Bronchial epithelial cell (primary cell): ENCODE data around the gene IL17REL. TPM values are rescaled to one million over a fixed set of nuclear protein-coding genes. Genes with fewer than 3 reads are reported as not detected.

Experiments
- DNase-seq: peaks from one replicate; pipeline ENCODE4 v3.0.0-alpha.2; 2010; ENCODE audit warnings: low read depth
- FAIRE-seq: peaks from 2 replicates; lab custom pipeline; 2011; peaks lifted over from hg19 to GRCh38; lab: Jason Lieb, UNC
- H3K27me3 ChIP-seq: 2 replicates; pipeline ENCODE4 v1.5.1; 2011; ENCODE audit warnings: low read length; ENCODE audit not compliant: control insufficient read depth, insufficient read depth
- H3K36me3 ChIP-seq: 2 replicates; pipeline ENCODE4 v1.5.1; 2011; ENCODE audit warnings: low read length; ENCODE audit not compliant: control insufficient read depth, insufficient read depth
- H3K4me3 ChIP-seq: 2 replicates; pipeline ENCODE4 v1.5.1; 2011; ENCODE audit warnings: mild to moderate bottlenecking, low read depth, low read length, control low read depth
- CTCF ChIP-seq: IDR thresholded peaks from 2 replicates; pipeline ENCODE4 v1.5.1; 2011; ENCODE audit warnings: mild to moderate bottlenecking, moderate library complexity, low read length, control low read depth, inconsistent platforms; ENCODE audit not compliant: insufficient read depth, severe bottlenecking
- total RNA-seq: library from RNA; depleted of rRNA; stranded (reverse); fragments of >200 nt; gene quantifications from 2 replicates; pipeline ENCODE4 v1.2.1, GENCODE V29; 2014

IL17REL gene
- total RNA-seq, 1 donor from 2014 or later: not detected

GRCh38 chr22:49958931-49959781, 53.4 kb downstream of the IL17REL start:
- no peak for TF ChIP-seq CTCF
- H3K27me3 ChIP-seq: no peaks in the 10 kb centered on the region
- H3K36me3 ChIP-seq: peaks cover 19% of the 10 kb centered on the region
- DNase-seq (no peak), FAIRE-seq (no peak)
- peak overlapping the region; percentile 98 for H3K4me3 ChIP-seq

- DNase-seq: no peak
Measured at GRCh38 chr22:49958366-49958921, 54.1 kb downstream of the IL17REL start.

GRCh38 chr22:49957826-49958365, 54.7 kb downstream of the IL17REL start:
- H3K27me3 ChIP-seq: no peaks in the 10 kb centered on the region

More at GRCh38 chr22:49958366-49958921, 54.1 kb downstream of the IL17REL start:
- H3K4me3 ChIP-seq: no peak overlapping the region
- no peak for TF ChIP-seq CTCF
- H3K36me3 ChIP-seq: peaks cover 14% of the 10 kb centered on the region
- FAIRE-seq: no peak
- no peaks in the 10 kb centered on the region for H3K27me3 ChIP-seq

GRCh38 chr22:49956914-49957825, 55.4 kb downstream of the IL17REL start:
- Histone ChIP-seq H3K36me3 (peaks cover 5% of the 10 kb centered on the region), H3K4me3 (no peak overlapping the region), H3K27me3 (no peaks in the 10 kb centered on the region)
- FAIRE-seq: no peak
- no peak for DNase-seq
- no peak for TF ChIP-seq CTCF

More at GRCh38 chr22:49957826-49958365, 54.7 kb downstream of the IL17REL start:
- Histone ChIP-seq H3K36me3 (peaks cover 10% of the 10 kb centered on the region), H3K4me3 (no peak overlapping the region)
- FAIRE-seq (peak; percentile 90), DNase-seq (no peak)
- no peak for TF ChIP-seq CTCF

- DNase-seq: no peak
- Histone ChIP-seq H3K36me3 (peaks cover under 1% of the 10 kb centered on the region), H3K4me3 (no peak overlapping the region), H3K27me3 (no peaks in the 10 kb centered on the region)
- FAIRE-seq: no peak
- TF ChIP-seq CTCF: no peak
Measured at GRCh38 chr22:49956418-49956770, 56.2 kb downstream of the IL17REL start.
